Endothelial cell (in vitro differentiated cells): ENCODE measurements around the gene CRYBG1. TPM values are rescaled to one million over a fixed set of nuclear protein-coding genes. Genes with fewer than 3 reads are reported as not detected.

Experiments
- DNase-seq: peaks from one replicate; pipeline ENCODE4 v3.0.0; 2021; ENCODE audit warnings: low spot score
- H3K27ac Mint-ChIP-seq: one replicate; pipeline ENCODE4 v1.8.0; 2021; ENCODE audit warnings: mixed read lengths, inconsistent platforms; ENCODE audit not compliant: unreplicated experiment
- H3K27me3 Mint-ChIP-seq: one replicate; pipeline ENCODE4 v1.8.0; 2021; ENCODE audit warnings: mild to moderate bottlenecking, moderate library complexity, mixed read lengths, inconsistent platforms; ENCODE audit not compliant: unreplicated experiment
- H3K36me3 Mint-ChIP-seq: one replicate; pipeline ENCODE4 v1.8.0; 2021; ENCODE audit warnings: mild to moderate bottlenecking, low read depth, mixed read lengths, inconsistent platforms; ENCODE audit not compliant: unreplicated experiment
- H3K4me1 Mint-ChIP-seq: one replicate; pipeline ENCODE4 v1.8.0; 2021; ENCODE audit warnings: mild to moderate bottlenecking, mixed read lengths, inconsistent platforms; ENCODE audit not compliant: unreplicated experiment
- H3K4me3 Mint-ChIP-seq: one replicate; pipeline ENCODE4 v1.8.0; 2021; ENCODE audit warnings: mild to moderate bottlenecking, mixed read lengths, inconsistent platforms; ENCODE audit not compliant: unreplicated experiment
- H3K9me3 Mint-ChIP-seq: one replicate; pipeline ENCODE4 v1.8.0; 2021; ENCODE audit warnings: mixed read lengths, inconsistent platforms; ENCODE audit not compliant: unreplicated experiment
- CTCF ChIP-seq: fragments of 200-600 bp; sonication (generic); IDR thresholded peaks from one replicate; pipeline ENCODE4 v1.5.0; 2021; ENCODE audit warnings: antibody characterized with exemption; ENCODE audit not compliant: unreplicated experiment
- total RNA-seq: library from RNA; stranded (reverse); fragmentation: NEBNext Ultra II Directional; extraction: Animal tissue kit (Norgen Biotek cat#: 25700); gene quantifications from one replicate; pipeline ENCODE4 v1.2.1, GENCODE V29; 2021; ENCODE audit not compliant: unreplicated experiment

The CRYBG1 gene
- total RNA-seq, 1 donor from 2014 or later, result 0.08 TPM

- DNase-seq, result no peak
- Mint-ChIP-seq H3K4me1 (peaks cover 5% of the 10 kb centered on the region), H3K27ac (no peak overlapping the region), H3K4me3 (no peak overlapping the region), H3K27me3 (peaks cover 1% of the 10 kb centered on the region), H3K36me3 (no peaks in the 10 kb centered on the region), H3K9me3 (no peaks in the 10 kb centered on the region)
- no peak for TF ChIP-seq CTCF
Measured at GRCh38 chr6:106569428-106569827, 208.9 kb downstream of the CRYBG1 start.

- peaks cover 3% of the 10 kb centered on the region for H3K4me1 Mint-ChIP-seq
- H3K27me3 Mint-ChIP-seq, result peaks cover 1% of the 10 kb centered on the region
- H3K36me3 Mint-ChIP-seq, result no peaks in the 10 kb centered on the region
- TF ChIP-seq CTCF, result no peak
- H3K27ac Mint-ChIP-seq, result no peak overlapping the region
- no peak overlapping the region for H3K4me3 Mint-ChIP-seq
- no peaks in the 10 kb centered on the region for H3K9me3 Mint-ChIP-seq
- no peak for DNase-seq
Measured at GRCh38 chr6:106572436-106572835, 211.9 kb downstream of the CRYBG1 start.

- no peak for DNase-seq
- Mint-ChIP-seq H3K36me3 (no peaks in the 10 kb centered on the region), H3K9me3 (no peaks in the 10 kb centered on the region), H3K27me3 (peaks cover 1% of the 10 kb centered on the region), H3K27ac (no peak overlapping the region), H3K4me3 (peak overlapping the region; percentile 60), H3K4me1 (peaks cover 3% of the 10 kb centered on the region)
- no peak for TF ChIP-seq CTCF
Measured at GRCh38 chr6:106572875-106573585, 212.5 kb downstream of the CRYBG1 start.

- no peak overlapping the region for H3K27ac Mint-ChIP-seq
- no peaks in the 10 kb centered on the region for H3K36me3 Mint-ChIP-seq
- peaks cover 9% of the 10 kb centered on the region for H3K4me1 Mint-ChIP-seq
- TF ChIP-seq CTCF, result no peak
- H3K9me3 Mint-ChIP-seq, result no peaks in the 10 kb centered on the region
- no peak overlapping the region for H3K4me3 Mint-ChIP-seq
- no peak for DNase-seq
- peaks cover 1% of the 10 kb centered on the region for H3K27me3 Mint-ChIP-seq
Measured at GRCh38 chr6:106574741-106575458, 214.4 kb downstream of the CRYBG1 start.

- DNase-seq, result no peak
- peaks cover 9% of the 10 kb centered on the region for H3K4me1 Mint-ChIP-seq
- peak overlapping the region; percentile 88 for H3K27ac Mint-ChIP-seq
- H3K4me3 Mint-ChIP-seq, result no peak overlapping the region
- peaks cover 2% of the 10 kb centered on the region for H3K27me3 Mint-ChIP-seq
- no peak for TF ChIP-seq CTCF
- H3K9me3 Mint-ChIP-seq, result no peaks in the 10 kb centered on the region
- peaks cover 5% of the 10 kb centered on the region for H3K36me3 Mint-ChIP-seq
Measured at GRCh38 chr6:106579281-106579680, 218.8 kb downstream of the CRYBG1 start.
